Ramos (cell line): ENCODE results near the gene FBXO34.
"Not testable (repeated sequence)": the region's sequence is repeated elsewhere in the genome, so short reads cannot be mapped to it uniquely, and the experiment has no call there.

Source experiments
- in situ Hi-C: fragments of 300-500 bp; cut with MboI; formaldehyde crosslinking; loops from one replicate; pipeline ENCODE4 v1.14.3; 2022; ENCODE audit warnings: low sequenced_read_pairs; ENCODE audit not compliant: unreplicated experiment

The FBXO34 gene

GRCh38 chr14:55303691-55304145, 32.5 kb downstream of the FBXO34 start:
- in situ Hi-C loops, result no loop called here

GRCh38 chr14:55306938-55307589, 35.8 kb downstream of the FBXO34 start:
- in situ Hi-C loops, result no loop called here

GRCh38 chr14:55309154-55309553, 37.9 kb downstream of the FBXO34 start:
- in situ Hi-C loops, result no loop called here

- in situ Hi-C loops, result no loop called here
These were observed 38.6 kb downstream of the FBXO34 start for GRCh38 chr14:55309761-55310365.

- in situ Hi-C loops, result not testable (repeated sequence)
These were observed 41.3 kb downstream of the FBXO34 start for GRCh38 chr14:55312379-55313030.

- in situ Hi-C loops, result no loop called here
These were observed 42.3 kb downstream of the FBXO34 start for GRCh38 chr14:55313480-55313879.

- in situ Hi-C loops, result no loop called here
These were observed 43.2 kb downstream of the FBXO34 start for GRCh38 chr14:55314449-55314848.

GRCh38 chr14:55316564-55316963, 45.3 kb downstream of the FBXO34 start:
- in situ Hi-C loops, result no loop called here

- in situ Hi-C loops, result no loop called here
These were observed 46.5 kb downstream of the FBXO34 start for GRCh38 chr14:55317542-55318306.

GRCh38 chr14:55318694-55319093, 47.5 kb downstream of the FBXO34 start:
- in situ Hi-C loops, result no loop called here

GRCh38 chr14:55323910-55324309, 52.7 kb downstream of the FBXO34 start:
- in situ Hi-C loops, result no loop called here

GRCh38 chr14:55324812-55325211, 53.6 kb downstream of the FBXO34 start:
- in situ Hi-C loops, result no loop called here

- in situ Hi-C loops, result no loop called here
These were observed 56.0 kb downstream of the FBXO34 start for GRCh38 chr14:55327179-55327578.

GRCh38 chr14:55328317-55328716, 57.1 kb downstream of the FBXO34 start:
- in situ Hi-C loops, result no loop called here

- in situ Hi-C loops, result no loop called here
These were observed 58.9 kb downstream of the FBXO34 start for GRCh38 chr14:55329999-55330710.

- in situ Hi-C loops, result no loop called here
These were observed 61.7 kb downstream of the FBXO34 start for GRCh38 chr14:55332654-55333570.

GRCh38 chr14:55333711-55334485, 62.7 kb downstream of the FBXO34 start:
- in situ Hi-C loops, result no loop called here

- in situ Hi-C loops, result no loop called here
These were observed 64.9 kb downstream of the FBXO34 start for GRCh38 chr14:55336162-55336561.
